Calu3 (cell line): ENCODE data around the gene TMIE. TPM values are rescaled to one million over a fixed set of nuclear protein-coding genes. Genes with fewer than 3 reads are reported as not detected.

ENCODE experiments used
- BruUV-seq: library from RNA; stranded (reverse); fragments of 400-500 nt; replicated peaks from 2 replicates; lab custom pipeline; 2021; lab: Mats Ljungman, UMichigan
- CTCF ChIA-PET: fragments of 300-600 bp; sonication (Branson Sonifier 250); formaldehyde crosslinking; loops from one replicate; lab custom pipeline; 2022; ENCODE audit warnings: antibody characterized with exemption; lab: Charles Lee
- DNase-seq: peaks from one replicate; pipeline ENCODE4 v3.0.0; 2022
- H3K27ac Mint-ChIP-seq: one replicate; pipeline ENCODE4 v1.8.0; 2022; ENCODE audit warnings: mixed read lengths; ENCODE audit not compliant: unreplicated experiment
- H3K27me3 Mint-ChIP-seq: one replicate; pipeline ENCODE4 v1.8.0; 2022; ENCODE audit warnings: mixed read lengths; ENCODE audit not compliant: unreplicated experiment
- H3K36me3 Mint-ChIP-seq: one replicate; pipeline ENCODE4 v1.8.0; 2022; ENCODE audit warnings: mild to moderate bottlenecking, moderate library complexity, mixed read lengths; ENCODE audit not compliant: insufficient read depth, unreplicated experiment
- H3K4me1 Mint-ChIP-seq: one replicate; pipeline ENCODE4 v1.8.0; 2022; ENCODE audit warnings: mild to moderate bottlenecking, low read depth, mixed read lengths; ENCODE audit not compliant: unreplicated experiment
- H3K4me3 Mint-ChIP-seq: one replicate; pipeline ENCODE4 v1.8.0; 2022; ENCODE audit warnings: mild to moderate bottlenecking, low read depth, moderate library complexity, mixed read lengths; ENCODE audit not compliant: unreplicated experiment
- H3K9me3 Mint-ChIP-seq: one replicate; pipeline ENCODE4 v1.8.0; 2022; ENCODE audit warnings: low read depth, mixed read lengths; ENCODE audit not compliant: unreplicated experiment
- CTCF ChIP-seq: fragments of 200-600 bp; IDR thresholded peaks from one replicate; pipeline ENCODE4 v1.8.0; 2022; ENCODE audit warnings: antibody characterized with exemption; ENCODE audit not compliant: unreplicated experiment
- intact Hi-C: fragments of 100-400 bp; cut with micrococcal nuclease; formaldehyde crosslinking; loops from one replicate; pipeline ENCODE4 v1.10.0; 2022; ENCODE audit not compliant: unreplicated experiment
- total RNA-seq: library from RNA; stranded (reverse); gene quantifications from 2 replicates; pipeline ENCODE4 v1.2.3, GENCODE V29; 2022

Gene TMIE
- total RNA-seq, 1 experiment from 2014 or later = 0.26 TPM

- no peak overlapping the region for H3K4me3 Mint-ChIP-seq
- H3K9me3 Mint-ChIP-seq = no peaks in the 10 kb centered on the region
- no peak for TF ChIP-seq CTCF
- H3K4me1 Mint-ChIP-seq = no peaks in the 10 kb centered on the region
- CTCF ChIA-PET = no interaction called here
- intact Hi-C loops = no loop called here
- no peak overlapping the region for H3K27ac Mint-ChIP-seq
- BruUV-seq = no TSS peak
- H3K36me3 Mint-ChIP-seq = no peaks in the 10 kb centered on the region
- H3K27me3 Mint-ChIP-seq = peaks cover 13% of the 10 kb centered on the region
- no peak for DNase-seq
These were observed 15.6 kb downstream of the TMIE start for GRCh38 chr3:46716461-46717441.

DNA sequence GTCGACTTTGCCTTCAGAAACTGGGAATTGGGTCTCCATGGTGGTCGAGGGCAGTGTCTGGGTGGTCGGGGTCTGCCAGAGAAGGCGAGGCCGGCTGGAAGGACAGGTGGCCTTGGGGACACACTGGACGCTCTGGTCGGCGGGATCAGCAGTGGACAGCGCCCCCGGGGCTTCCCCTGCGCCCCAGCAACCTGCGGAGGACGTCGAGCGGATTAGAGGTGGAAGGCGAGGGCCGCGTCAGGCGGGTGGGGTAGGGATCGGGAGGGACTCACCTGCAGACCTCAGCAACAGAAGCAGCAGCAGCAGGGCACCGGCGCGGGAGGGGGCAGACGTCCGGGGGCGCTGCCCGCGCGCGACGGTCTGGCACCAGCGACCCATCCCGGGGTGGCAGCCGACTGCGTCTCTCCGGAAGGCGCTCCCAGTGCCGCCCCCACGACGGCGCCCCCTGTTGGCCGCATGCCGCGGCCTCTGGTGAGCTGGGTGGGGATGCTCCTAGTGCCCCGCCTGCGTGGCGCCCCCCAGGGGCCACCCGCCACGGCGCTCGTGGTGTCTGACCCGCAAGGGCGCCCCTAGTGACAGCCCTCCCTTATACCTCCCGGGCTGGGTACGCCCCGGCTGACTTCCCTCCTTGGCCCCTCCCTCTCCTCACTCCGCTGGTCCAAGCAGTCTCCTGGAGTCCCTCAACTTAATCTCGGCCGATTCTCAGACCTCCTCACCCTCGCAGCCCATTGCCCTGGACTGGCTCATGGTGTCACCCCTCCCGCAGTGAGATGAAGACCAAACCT, 16.4 kb downstream of the TMIE start, which contains the start of gene PRSS50:
PRSS50 (minus strand) TSS at position 423 of the 785 bp plus-strand sequence; CDS start at position 378, 45 bp downstream.
- intact Hi-C loops = no loop called here
- Mint-ChIP-seq H3K27me3 (peaks cover 13% of the 10 kb centered on the region), H3K4me1 (no peaks in the 10 kb centered on the region), H3K27ac (no peak within 1 kb of the TSS), H3K9me3 (no peaks in the 10 kb centered on the region), H3K36me3 (no peaks in the 10 kb centered on the region), H3K4me3 (no peak within 1 kb of the TSS)
- no peak for DNase-seq
- peak; percentile 60 for TF ChIP-seq CTCF
- CTCF ChIA-PET = no interaction called here
- BruUV-seq = no TSS peak

DNA sequence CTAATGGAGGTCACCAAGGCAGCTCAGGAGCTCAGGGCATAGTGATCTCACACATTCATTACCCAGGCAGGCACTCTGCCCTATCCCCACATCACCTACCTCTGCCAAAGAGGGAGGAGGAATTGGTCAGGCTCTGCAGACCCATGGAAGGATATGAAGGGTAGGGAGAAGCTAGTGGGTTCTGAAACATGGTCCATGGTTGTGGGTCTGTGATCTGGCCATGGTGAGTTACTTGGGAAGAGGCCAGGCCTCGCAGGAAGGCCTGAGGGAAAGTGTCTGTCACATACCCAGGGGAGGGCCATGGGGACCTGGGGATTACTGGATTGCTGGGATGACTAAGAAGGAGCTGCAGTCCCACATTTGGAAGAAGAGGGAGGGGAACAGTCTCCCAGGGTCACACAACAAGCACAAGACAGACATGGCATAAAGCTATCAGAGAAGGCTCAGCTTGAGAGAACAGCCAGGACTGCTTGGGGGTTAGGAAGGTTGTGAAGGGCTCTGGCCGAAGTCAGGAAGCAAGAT, 17.9 kb downstream of the TMIE start:
- DNase-seq = no peak
- H3K4me1 Mint-ChIP-seq = no peaks in the 10 kb centered on the region
- no peak overlapping the region for H3K27ac Mint-ChIP-seq
- no peak overlapping the region for H3K4me3 Mint-ChIP-seq
- H3K27me3 Mint-ChIP-seq = peaks cover 13% of the 10 kb centered on the region
- CTCF ChIA-PET = no interaction called here
- no peak for TF ChIP-seq CTCF
- no TSS peak for BruUV-seq
- no peaks in the 10 kb centered on the region for H3K36me3 Mint-ChIP-seq
- no peaks in the 10 kb centered on the region for H3K9me3 Mint-ChIP-seq
- intact Hi-C loops = no loop called here

- no TSS peak for BruUV-seq
- no peak for DNase-seq
- Mint-ChIP-seq H3K27ac (no peak overlapping the region), H3K9me3 (no peaks in the 10 kb centered on the region), H3K36me3 (no peaks in the 10 kb centered on the region), H3K4me1 (no peaks in the 10 kb centered on the region), H3K4me3 (no peak overlapping the region), H3K27me3 (peaks cover 13% of the 10 kb centered on the region)
- TF ChIP-seq CTCF = no peak
- intact Hi-C loops = no loop called here
- CTCF ChIA-PET = interaction anchor here (0.5 to 0.6 kb wide), 2 partner anchors 9 to 173 kb away, joined by 4 read pairs; no protein-coding TSS in a partner anchor
These were observed 18.6 kb downstream of the TMIE start for GRCh38 chr3:46719735-46720271.
